Endometrial microvascular endothelial cells (primary cell): ENCODE results near the gene NUTF2. TPM values are rescaled to one million over a fixed set of nuclear protein-coding genes. Genes with fewer than 3 reads are reported as not detected.
"Not testable (repeated sequence)": the region's sequence is repeated elsewhere in the genome, so short reads cannot be mapped to it uniquely, and the experiment has no call there.

Experiments
- in situ Hi-C: cut with HindIII; loops from 2 replicates; pipeline ENCODE4 v1.10.0; 2017; ENCODE audit warnings: low sequenced_read_pairs, low pct_unique_long_range_greater_than_20kb; ENCODE audit errors: inconsistent ontology term
- total RNA-seq: library from RNA; depleted of rRNA; stranded (reverse); fragments of >200 nt; gene quantifications from one replicate; pipeline ENCODE4 v1.2.3, GENCODE V29; 2015; ENCODE audit errors: inconsistent ontology term

Gene NUTF2
- total RNA-seq, 1 donor from 2014 or later = 171 TPM

DNA sequence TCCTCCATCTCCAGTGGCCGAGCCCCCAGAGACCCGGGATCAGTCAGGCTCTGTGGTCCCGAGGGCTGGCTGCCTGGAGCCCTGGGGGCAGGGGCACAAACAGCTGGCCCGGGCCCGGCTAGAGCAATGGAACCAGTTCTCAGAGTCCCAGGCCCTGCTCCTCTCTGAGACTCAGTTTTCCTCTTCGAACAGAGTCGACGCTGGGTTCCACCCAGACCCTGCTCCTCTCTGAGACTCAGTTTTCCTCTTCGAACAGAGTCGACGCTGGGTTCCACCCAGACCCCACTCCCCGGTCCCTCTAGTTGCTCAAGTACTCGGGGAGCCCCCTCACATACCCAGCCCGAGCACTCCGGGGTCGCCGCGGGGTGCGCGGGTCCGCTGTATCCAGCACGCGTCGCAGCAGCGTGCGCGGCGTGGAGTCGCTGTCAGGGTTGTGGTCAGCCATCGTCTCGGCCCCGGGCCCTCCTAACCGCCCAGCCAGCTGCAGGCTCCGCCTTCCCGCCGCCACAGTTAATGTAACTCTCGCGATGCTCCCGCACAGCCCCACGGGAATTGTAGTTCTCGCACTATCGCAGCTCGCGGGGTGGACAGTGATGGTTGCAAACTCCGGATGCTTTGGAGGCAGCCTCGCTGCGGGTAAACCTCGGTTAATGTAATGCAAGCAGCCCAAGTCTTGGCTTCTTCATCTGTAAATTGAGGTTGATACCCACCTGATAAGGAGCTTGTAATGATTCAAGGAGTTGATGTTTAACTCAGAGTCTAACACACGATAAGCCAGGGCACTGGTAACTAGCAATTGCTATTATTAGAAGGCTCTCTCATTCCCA, 13.1 kb upstream of the NUTF2 start:
- in situ Hi-C loops = no loop called here

DNA sequence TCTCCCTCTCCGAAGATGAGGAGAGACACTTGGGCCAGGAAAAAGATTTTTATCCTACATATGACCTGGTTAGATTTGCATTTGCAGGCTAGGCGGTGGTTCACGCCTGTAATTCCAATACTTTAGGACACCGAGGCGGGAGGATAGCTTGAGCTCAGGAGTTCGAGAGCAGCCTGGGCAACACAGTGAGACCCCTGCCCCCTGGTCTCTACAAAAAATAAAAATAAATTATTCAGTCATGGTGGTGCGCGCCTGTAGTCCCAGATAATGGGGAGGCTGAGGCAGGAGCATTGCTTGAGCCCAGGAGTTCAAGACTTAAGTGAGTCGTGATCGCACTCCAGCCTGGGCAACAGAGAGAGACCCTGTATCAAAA, 12.5 kb upstream of the NUTF2 start:
- in situ Hi-C loops = no loop called here

DNA sequence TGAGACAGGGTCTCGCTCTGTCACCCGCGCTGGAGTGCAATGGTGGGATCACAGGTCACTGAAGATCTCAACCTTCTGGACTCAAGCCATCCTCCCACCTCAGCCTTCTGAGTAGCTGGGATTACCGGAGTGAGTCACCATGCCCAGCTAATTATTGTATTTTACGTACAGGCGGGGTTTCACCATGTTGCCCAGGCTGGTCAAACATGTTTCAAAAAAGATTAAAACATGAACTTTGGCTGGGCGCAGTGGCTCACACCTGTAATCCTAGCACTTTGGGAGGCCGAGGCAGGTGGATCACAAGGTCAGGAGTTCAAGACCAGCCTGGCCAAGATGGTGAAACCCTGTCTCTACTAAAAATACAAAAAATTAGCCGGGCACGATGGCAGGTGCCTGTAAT, 9.5 kb upstream of the NUTF2 start:
- in situ Hi-C loops = not testable (repeated sequence)

GRCh38 chr16:67837811-67838210, 8.9 kb upstream of the NUTF2 start:
- in situ Hi-C loops = no loop called here

- in situ Hi-C loops = no loop called here
Observed at GRCh38 chr16:67841198-67841815, 5.4 kb upstream of the NUTF2 start.

- in situ Hi-C loops = no loop called here
Observed at GRCh38 chr16:67841816-67842508, 4.8 kb upstream of the NUTF2 start, which contains the start of gene THAP11. TSS of gene THAP11 (plus strand) at chr16:67842320. CDS start at chr16:67842555, 235 bp downstream.

GRCh38 chr16:67842509-67843342, 4.0 kb upstream of the NUTF2 start:
- in situ Hi-C loops = no loop called here

DNA sequence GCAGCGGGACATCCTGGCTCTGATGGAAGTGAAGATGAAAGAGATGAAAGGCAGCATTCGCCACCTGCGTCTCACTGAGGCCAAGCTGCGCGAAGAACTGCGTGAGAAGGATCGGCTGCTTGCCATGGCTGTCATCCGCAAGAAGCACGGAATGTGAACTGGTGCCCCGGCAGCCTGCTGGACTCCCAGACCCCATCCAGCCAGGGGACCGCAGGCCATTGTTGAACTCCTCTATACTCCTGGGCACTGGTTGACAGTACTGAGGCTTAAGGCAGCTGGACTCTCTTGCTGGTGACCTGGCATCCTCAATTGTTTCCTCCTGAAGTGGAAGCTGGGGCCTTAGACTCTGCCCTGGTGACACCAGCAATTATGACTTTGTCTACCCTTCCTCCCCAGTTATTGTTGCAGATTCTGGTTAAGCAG, 3.4 kb upstream of the NUTF2 start:
- in situ Hi-C loops = no loop called here

GRCh38 chr16:67844497-67844896, 2.2 kb upstream of the NUTF2 start:
- in situ Hi-C loops = no loop called here

DNA sequence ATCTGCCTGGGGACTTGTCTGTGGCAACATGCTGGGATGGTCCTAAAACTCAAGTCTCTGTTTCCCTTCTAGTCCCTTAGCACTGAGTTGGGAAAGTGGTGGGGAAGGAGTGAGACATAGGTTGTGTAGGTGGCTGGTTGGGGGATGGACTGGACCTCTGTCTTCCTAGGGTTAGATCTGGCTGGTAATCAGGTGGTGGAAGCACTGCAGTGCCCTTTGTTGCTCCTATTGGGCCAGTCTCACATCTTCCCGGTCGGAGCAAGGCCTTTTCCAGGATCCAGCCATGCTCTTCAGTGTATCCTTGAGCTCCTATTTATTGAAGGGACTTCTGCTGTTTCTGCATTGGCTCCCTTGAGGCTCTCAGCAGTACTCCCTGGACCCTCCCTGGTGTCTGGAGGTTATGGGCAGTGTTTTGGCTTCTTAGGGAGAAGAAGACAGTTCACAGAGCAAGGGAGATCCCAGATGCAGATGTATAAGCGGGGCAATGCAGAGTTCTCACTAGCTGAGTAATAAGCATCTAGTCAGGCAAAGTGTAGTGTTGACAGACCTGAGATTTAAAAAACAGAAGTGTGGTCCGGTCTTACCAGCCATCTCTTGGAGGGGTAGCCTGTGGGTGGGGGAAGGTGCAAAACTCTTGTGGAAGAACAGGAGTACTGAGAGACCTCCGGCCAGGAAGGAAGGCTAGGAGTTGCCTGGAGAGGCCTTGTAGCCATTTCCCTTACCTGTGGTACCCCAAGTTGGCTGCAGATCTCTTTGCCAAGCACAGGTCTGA, 1.3 kb upstream of the NUTF2 start:
- in situ Hi-C loops = no loop called here

- in situ Hi-C loops = no loop called here
Observed at GRCh38 chr16:67846063-67846319, 742 bp upstream of the NUTF2 start.

DNA sequence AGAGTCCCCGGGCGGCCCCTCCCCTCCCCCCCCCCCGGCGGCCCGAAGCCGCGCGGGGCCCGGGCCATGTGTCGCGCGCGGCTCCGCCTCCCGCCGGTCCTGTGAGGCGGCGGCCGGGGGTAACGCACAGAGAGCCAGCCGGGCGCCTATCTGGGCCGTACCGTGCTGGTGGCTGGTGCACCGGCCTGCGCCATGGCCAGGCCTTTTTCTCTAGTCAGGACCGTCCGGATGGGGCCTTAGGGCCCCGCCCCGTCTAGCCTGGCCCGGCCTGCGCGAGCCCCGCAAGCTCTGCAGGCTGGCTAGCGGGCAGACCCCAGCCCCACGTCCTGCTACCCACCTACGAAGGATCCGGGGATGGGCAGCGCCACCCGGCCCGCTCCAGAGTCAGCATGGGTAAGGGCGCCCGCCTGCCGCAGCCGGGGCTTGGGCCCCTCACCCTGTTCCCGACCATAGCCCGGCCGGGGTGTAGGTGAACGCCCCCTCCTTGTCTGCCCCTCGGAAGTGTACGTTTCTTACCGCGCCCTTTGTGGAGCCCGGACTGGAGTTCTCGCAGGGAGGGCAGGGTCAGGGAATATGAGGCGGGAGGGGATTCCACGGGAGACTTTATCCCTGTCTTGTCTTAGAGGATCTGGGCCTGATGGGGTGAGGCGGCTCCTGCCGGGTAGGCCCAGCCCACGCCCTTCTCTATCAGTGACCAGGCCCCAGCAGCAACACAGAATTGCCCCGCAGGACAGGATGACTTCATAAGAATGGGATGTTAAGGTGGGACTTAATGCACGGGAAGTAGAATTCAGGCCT, 530 bp downstream of the NUTF2 start, which contains the start of gene CENPT:
Gene CENPT, minus strand, starts transcription at position 630 of the 798 bp plus-strand sequence. CDS start 13,834 bp downstream, outside the sequence.
- in situ Hi-C loops = no loop called here

DNA sequence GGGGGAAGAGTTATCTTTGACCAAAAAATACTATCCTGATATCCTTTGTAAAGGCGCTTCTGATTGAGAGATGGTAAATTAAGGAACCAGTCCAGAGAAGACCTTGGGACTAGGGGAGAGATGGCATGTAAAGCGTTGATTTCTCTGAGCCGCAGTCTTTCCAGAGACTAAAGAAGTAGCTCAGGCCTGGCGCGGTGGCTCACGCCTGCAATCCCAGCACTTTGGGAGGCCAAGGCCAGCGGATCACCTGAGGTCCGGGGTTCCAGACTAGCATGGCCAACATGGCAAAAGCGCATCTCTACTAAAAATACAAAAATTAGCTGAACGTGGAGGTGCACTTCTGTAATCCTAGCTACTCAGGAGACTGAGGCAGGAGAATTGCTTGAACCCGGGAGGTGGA, 1.4 kb downstream of the NUTF2 start:
- in situ Hi-C loops = no loop called here

DNA sequence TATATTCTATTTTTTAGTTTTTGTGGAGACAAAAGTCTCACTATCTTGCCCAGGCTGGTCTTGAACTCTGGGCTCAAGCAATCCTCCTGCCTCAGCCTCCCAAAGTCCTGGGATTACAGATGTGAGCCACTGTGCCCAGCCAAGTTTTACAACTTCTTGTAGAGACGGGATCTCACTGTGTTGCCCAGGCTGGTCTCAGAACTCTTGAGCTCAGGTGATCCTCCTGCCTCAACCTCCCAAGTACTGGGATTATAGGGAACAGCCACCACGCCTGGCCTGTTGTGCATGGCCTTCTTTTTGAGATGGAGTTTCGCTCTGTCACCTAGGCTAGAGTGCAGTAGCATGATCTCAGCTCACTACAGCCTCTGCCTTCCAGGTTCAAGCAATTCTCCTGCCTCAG, 6.9 kb downstream of the NUTF2 start:
- in situ Hi-C loops = no loop called here

DNA sequence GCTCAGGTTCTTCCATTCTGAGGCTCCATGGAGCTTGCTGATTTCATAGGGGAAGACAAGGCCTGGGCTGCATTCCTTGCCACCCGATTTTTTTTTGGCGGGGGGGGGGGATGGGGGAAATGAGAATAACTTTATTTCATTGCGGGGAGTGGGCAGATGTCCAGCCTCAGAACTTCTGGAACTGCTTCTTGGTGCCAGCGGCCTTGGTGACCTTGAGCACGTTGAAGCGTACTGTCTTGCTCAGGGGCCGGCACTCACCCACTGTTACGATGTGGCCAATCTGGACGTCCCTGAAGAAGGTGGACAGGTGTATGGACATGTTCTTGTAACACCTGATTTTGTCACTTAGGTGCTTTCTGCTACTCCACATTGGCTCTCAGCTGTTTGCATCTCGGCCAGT, 9.1 kb downstream of the NUTF2 start:
- in situ Hi-C loops = no loop called here

GRCh38 chr16:67856927-67857546, 10.3 kb downstream of the NUTF2 start:
- in situ Hi-C loops = no loop called here

- in situ Hi-C loops = no loop called here
Observed at GRCh38 chr16:67857547-67858233, 11.0 kb downstream of the NUTF2 start.
